HG03025 (cell line): ENCODE measurements around the gene MCTP1.
"Not testable (repeated sequence)": the region's sequence is repeated elsewhere in the genome, so short reads cannot be mapped to it uniquely, and the experiment has no call there.

Experiments
- ATAC-seq: cut with Tn5 transposase; IDR thresholded peaks from one replicate; pipeline ENCODE4 v1.9.1; 2021; ENCODE audit warnings: mild to moderate bottlenecking, moderate library complexity; ENCODE audit not compliant: unreplicated experiment, low FRiP score

MCTP1 gene

GRCh38 chr5:95045181-95045965 lies 239.5 kb downstream of the MCTP1 start:
- ATAC-seq: no peak

- no peak for ATAC-seq
Observed at GRCh38 chr5:95044096-95044495, 240.8 kb downstream of the MCTP1 start.

GRCh38 chr5:95043648-95044047 lies 241.2 kb downstream of the MCTP1 start:
- ATAC-seq: no peak

DNA sequence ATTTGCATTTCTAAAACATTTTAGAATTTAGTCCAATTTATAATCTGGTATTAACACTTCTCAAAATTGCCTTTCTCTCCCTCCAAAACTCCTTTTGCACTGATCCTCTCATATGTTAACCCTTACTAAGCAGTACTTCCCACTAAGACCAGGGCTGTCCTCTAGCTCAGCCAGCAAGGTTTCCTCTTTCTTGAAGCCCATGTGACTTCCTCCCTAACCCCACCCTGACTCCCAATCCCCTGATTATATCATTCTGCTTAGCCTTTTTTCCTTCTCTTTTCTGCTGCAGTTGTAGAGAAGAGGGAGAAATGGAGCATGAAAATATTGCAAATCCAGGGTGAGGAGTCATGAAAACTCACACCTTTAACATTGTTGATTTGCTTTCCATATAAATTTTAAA lies 241.7 kb downstream of the MCTP1 start:
- ATAC-seq: no peak

- no peak for ATAC-seq
Observed at GRCh38 chr5:95042037-95042436, 242.9 kb downstream of the MCTP1 start.

DNA sequence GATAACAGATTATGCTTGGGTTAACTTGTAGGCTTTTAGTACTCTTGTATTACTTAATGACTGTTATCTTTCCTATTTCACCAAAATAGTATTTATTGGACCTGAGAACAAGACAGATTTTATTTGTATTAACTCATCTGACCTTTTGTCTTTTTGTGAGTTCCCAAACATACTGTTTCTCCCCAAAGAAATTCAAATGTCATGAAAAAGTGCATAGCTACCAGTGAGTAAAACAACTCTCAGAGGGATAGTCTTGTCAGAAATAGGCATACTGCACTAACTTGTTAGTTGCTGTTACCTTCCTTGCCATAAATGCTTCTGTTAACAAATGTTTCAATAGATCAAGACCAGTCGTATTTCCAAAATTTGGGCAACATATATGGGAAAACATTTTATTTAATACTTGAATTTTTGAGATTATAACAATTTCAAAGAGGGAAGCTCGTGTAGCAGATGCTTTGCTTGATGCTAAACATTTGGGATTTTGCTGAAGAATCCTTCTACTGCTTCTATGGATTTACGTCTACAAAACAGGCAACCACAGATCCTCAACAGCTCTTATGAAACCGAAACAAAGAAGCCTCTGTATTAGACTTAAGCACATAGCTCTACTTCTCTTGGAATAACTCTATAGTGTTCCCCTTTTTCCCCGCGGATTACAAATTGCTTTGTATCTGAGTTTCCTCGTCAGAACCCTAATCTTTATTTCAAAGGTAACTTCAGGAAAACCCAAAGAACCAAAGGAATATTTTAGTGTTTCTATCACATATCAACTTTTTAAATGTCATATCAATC lies 248.8 kb downstream of the MCTP1 start:
- ATAC-seq: no peak

- ATAC-seq: no peak
Observed at GRCh38 chr5:95032801-95033200, 252.1 kb downstream of the MCTP1 start.

- ATAC-seq: no peak
Observed at GRCh38 chr5:95029569-95030366, 255.1 kb downstream of the MCTP1 start.

DNA sequence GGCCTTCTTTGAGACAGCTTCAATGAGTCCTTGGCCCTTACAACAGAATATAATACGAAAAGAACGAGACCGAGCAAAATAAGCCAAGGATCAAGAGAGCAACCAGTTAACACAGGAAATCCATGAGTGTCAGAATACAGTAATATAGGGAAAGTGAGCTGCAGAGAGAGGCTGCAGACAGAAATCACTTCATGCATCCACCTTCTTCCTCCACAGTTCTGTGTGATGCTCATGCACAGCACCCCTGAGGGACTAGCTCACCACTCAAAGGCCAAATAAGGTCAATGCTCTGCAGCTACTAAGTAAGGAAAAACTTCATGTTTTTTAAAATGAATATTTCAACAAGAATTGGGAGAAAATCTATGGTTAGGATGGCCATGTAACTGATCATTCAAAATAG lies 257.1 kb downstream of the MCTP1 start:
- no peak for ATAC-seq

- no peak for ATAC-seq
Observed at GRCh38 chr5:95027151-95027721, 257.7 kb downstream of the MCTP1 start.

GRCh38 chr5:95026718-95027117 lies 258.2 kb downstream of the MCTP1 start:
- ATAC-seq: no peak

DNA sequence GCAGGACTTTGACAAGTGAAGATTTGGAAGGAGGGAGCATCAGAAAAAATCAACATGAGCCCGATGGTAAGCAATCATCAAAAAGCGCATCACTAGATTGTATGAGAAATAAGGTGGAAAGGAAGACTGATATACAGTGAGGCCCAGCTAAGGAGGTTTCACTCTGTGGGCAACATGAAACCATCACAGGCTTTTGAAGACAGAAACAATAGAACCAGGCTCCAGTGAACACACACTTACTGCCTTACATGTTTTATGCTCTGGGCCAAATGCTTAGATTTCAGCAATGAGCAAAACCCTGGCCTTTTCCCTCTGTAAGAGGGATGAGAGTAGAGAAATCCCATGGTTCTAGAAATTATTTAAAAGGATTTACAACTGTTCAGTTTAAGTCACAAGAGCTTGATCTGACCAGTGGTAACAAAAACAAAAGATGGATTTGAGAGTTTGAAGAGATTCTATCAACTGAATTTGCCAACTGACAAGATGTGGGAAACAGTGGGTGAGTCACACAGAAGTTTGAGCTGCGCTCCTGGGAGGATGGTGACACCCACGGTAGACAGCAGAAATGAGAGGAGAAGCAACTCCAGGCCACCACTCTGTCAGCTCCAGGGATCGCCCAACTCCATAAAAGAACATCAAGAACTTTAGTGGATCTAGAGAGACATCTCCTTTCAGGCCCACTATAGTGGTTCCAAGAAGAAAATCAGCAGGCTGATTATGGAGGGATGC lies 261.8 kb downstream of the MCTP1 start:
- ATAC-seq: no peak

DNA sequence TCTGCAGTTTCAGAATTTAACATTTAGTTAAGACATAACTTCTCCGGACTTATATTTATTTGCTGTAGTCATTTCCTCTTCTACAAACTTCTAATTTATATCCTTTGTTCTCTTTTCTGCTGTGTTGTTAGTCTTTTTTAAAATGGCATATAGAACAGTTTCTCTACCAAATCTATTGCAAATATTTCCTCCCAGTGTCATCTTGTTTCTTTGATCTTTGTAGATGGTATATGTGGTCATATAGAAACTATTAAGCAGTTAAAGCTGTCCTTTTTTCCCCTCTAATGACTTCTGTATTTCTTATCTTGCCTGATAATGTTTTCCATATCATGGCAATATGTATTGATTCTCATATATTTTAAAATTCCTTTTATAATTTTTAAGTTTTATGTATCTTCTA lies 264.5 kb downstream of the MCTP1 start:
- no peak for ATAC-seq

DNA sequence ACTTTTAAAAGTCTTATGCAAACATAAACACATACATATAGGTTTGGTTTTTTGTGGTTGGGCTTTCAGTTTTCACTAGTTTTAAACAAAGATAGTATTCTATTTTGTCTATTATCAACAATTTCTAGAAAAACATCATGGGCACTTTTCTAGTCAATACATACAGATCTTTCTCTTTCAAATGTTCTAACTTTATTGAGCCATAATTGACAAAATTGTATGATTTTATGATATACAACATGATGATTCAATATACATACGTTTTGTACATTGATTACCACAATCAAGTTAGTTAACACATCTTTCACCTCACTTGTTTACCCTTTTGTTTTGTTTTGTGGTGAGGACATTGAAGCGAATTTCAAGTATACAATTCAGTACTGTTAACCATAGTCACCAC lies 265.9 kb downstream of the MCTP1 start:
- ATAC-seq: no peak

- ATAC-seq: no peak
Observed at GRCh38 chr5:95018511-95018910, 266.4 kb downstream of the MCTP1 start.

GRCh38 chr5:95009812-95010211 lies 275.1 kb downstream of the MCTP1 start:
- no peak for ATAC-seq

DNA sequence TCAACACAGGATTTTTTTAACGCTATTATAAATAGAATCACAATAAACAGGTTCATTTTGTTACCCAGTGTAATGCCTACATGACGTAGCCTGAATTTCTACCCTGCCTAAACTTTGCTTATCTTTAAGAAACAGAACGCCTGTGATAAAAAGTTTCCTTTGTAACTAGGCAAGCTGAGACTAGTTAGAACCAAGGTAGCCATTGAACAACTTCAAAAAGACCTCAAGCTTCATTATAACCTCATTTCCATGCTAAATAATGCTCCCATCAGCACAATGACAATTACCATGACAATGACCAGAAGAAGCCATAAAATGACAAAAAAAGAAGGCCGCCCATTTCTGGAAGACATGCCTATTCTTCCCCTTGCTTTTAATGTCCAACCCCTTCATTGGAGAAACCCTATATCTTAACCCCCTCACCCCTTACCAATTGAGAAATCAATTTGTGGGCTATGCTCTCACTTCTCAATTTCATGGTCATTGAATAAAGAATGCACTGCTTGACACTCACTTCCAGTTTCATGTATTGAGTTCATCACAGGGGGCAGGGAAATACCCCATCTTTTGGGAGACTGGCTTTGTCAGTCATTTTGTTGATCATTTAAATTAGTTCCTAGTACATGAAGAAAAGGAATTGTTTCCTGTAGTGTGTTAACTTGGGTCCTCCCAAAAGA lies 276.8 kb downstream of the MCTP1 start:
- no peak for ATAC-seq

DNA sequence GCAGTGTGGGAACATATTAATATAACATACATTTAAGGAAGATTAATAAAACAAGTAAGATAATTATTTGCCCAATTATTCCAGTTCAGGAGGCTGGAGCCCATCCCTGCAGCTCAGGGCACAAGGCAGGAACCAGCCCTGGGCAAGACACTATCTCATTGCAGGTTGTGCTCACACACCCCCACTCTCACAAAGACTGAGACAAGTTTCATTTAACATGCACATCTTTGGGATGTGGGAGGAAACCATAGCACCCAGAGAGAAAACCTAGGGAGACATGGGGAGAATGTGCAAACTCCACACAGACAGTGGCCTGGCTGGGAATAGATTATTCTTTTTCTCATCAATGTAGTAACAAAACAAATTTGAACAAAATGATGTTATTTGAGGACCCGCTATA lies 279.1 kb downstream of the MCTP1 start:
- ATAC-seq: no peak

DNA sequence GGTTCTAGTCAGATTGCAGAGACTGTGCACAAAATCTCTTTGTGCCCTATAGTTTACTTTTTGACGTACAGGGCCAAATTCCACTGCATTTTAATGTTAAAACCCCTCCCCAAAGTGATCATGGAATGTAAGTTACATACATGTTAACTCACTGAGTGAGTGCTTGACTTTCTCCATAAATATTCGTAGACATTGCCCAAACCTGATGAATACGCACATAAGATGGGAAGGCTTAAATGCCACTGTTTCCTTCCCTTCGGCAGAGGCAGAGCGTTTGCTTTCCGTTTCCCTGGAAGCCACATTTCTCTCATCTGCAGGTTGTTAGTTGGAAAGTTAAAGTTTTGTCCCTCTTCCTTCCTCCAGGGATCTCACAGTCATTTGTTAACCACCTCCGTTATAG lies 286.2 kb downstream of the MCTP1 start:
- no peak for ATAC-seq

DNA sequence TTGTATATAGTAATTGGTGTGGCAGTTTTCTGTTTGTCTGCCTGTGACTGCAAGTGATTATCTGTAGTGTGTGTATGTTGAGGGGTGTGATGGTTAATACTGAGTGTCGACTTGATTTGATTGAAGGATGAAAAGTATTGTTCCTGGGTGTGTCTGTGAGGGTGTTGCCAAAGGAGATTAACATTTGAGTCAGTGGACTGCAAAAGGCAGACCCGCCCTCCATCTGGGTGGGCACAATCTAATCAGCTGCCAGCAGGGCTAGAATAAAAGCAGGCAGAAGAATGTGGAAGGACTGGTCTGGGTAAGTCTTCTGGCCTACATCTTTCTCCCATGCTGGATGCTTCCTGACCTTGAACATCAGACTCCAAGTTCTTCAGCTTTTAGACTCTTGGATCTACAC lies 290.4 kb downstream of the MCTP1 start:
- ATAC-seq: not testable (repeated sequence)
